ENCODE measurements around the gene ANO9. TPM values are rescaled to one million over a fixed set of nuclear protein-coding genes. Genes with fewer than 3 reads are reported as not detected.

Gene ANO9
- total and polyA plus RNA-seq, 2 experiments from 2014 or later = not detected

GRCh38 chr11:446891-447290 is 5.1 kb upstream of the ANO9 start:
- in situ Hi-C loops (cut with MboI) = no loop called here
- Histone ChIP-seq H3K4me2 (ENCODE audit: unreplicated experiment) (no peak overlapping the region), H3K9me3 (ENCODE audit: low read depth) (no peaks in the 10 kb centered on the region), H3K4me3 (no peak overlapping the region), H3K4me1 (ENCODE audit: insufficient read depth) (peaks cover 21% of the 10 kb centered on the region), H3K9me2 (ENCODE audit: insufficient read depth) (no peaks in the 10 kb centered on the region), H2AFZ (no peak overlapping the region), H3K36me3 (ENCODE audit: low read depth) (no peaks in the 10 kb centered on the region), H3K9ac (no peak overlapping the region), H4K20me1 (ENCODE audit: insufficient read depth) (no peaks in the 10 kb centered on the region), H3K27ac (no peak overlapping the region), H3K79me2 (ENCODE audit: insufficient read depth) (peaks cover 27% of the 10 kb centered on the region), H3K27me3 (replicated peaks; ENCODE audit: insufficient read depth) (0 out of 2 replicates have a peak, but pooled peaks cover 2% of the 10 kb centered on the region), H3F3A (ENCODE audit: insufficient read depth) (peaks cover 20% of the 10 kb centered on the region; the same call in 1 of the 2 replicates)
- WGBS, 2 experiments (ENCODE audit: low coverage in 1 of 2, low lambda C conversion rate in 2 of 2, missing lambda C conversion rate in 2 of 2) = 89 to 91% methylated on average over 7 of the region's 7 CpGs
- no peak for DNase-seq
- TF ChIP-seq EZH2 (IDR thresholded peaks at IDR 0.05; ENCODE audit: insufficient read depth, poor library complexity, severe bottlenecking) = no peak
- TF ChIP-seq EZH2phosphoT487 (IDR thresholded peaks at IDR 0.05; ENCODE audit: insufficient read depth, low read depth) = no peak

GRCh38 chr11:445765-446588 is 4.2 kb upstream of the ANO9 start:
- DNase-seq = no peak
- Histone ChIP-seq H4K20me1 (ENCODE audit: insufficient read depth) (no peaks in the 10 kb centered on the region), H2AFZ (no peak overlapping the region), H3K27ac (no peak overlapping the region), H3K36me3 (ENCODE audit: low read depth) (no peaks in the 10 kb centered on the region), H3K4me2 (ENCODE audit: unreplicated experiment) (no peak overlapping the region), H3K27me3 (replicated peaks; ENCODE audit: insufficient read depth) (0 out of 2 replicates have a peak, but pooled peaks cover 2% of the 10 kb centered on the region), H3K4me1 (ENCODE audit: insufficient read depth) (peaks cover 17% of the 10 kb centered on the region), H3K9me3 (ENCODE audit: low read depth) (no peaks in the 10 kb centered on the region), H3K9me2 (ENCODE audit: insufficient read depth) (no peaks in the 10 kb centered on the region), H3F3A (ENCODE audit: insufficient read depth) (peaks cover 20% of the 10 kb centered on the region; the same call in 1 of the 2 replicates), H3K79me2 (ENCODE audit: insufficient read depth) (peaks cover 18% of the 10 kb centered on the region), H3K4me3 (no peak overlapping the region), H3K9ac (no peak overlapping the region)
- WGBS, 2 experiments (ENCODE audit: low coverage in 1 of 2, low lambda C conversion rate in 2 of 2, missing lambda C conversion rate in 2 of 2) = 65% methylated on average over 19 to 20 of the region's 20 CpGs
- in situ Hi-C loops (cut with MboI) = no loop called here
- TF ChIP-seq EZH2 (IDR thresholded peaks at IDR 0.05; ENCODE audit: insufficient read depth, poor library complexity, severe bottlenecking) = no peak
- no peak for TF ChIP-seq EZH2phosphoT487 (IDR thresholded peaks at IDR 0.05; ENCODE audit: insufficient read depth, low read depth)

- no peaks in the 10 kb centered on the region for H3K9me2 ChIP-seq (ENCODE audit: insufficient read depth)
- no peaks in the 10 kb centered on the region for H3K9me3 ChIP-seq (ENCODE audit: low read depth)
- H3F3A ChIP-seq (ENCODE audit: insufficient read depth) = peaks cover 20% of the 10 kb centered on the region; the same call in 1 of the 2 replicates
- peak overlapping the region; percentile 83 for H2AFZ ChIP-seq
- peaks cover 17% of the 10 kb centered on the region for H3K4me1 ChIP-seq (ENCODE audit: insufficient read depth)
- TF ChIP-seq EZH2 (IDR thresholded peaks at IDR 0.05; ENCODE audit: insufficient read depth, poor library complexity, severe bottlenecking) (no peak), EZH2phosphoT487 (IDR thresholded peaks at IDR 0.05; ENCODE audit: insufficient read depth, low read depth) (no peak)
- DNase-seq = peak; percentile 77
- 0 out of 2 replicates have a peak overlapping the region, but pooled peaks have one; percentile 27 for H3K27ac ChIP-seq
- no peaks in the 10 kb centered on the region for H3K36me3 ChIP-seq (ENCODE audit: low read depth)
- peaks cover 2% of the 10 kb centered on the region; the same call in 1 of the 2 replicates for H3K27me3 ChIP-seq (replicated peaks; ENCODE audit: insufficient read depth)
- peak overlapping the region; percentile 60 for H3K4me3 ChIP-seq
- in situ Hi-C loops (cut with MboI) = no loop called here
- peak overlapping the region; percentile 82 for H3K4me2 ChIP-seq (ENCODE audit: unreplicated experiment)
- no peaks in the 10 kb centered on the region for H4K20me1 ChIP-seq (ENCODE audit: insufficient read depth)
- WGBS, 2 experiments (ENCODE audit: low coverage in 1 of 2, low lambda C conversion rate in 2 of 2, missing lambda C conversion rate in 2 of 2) = 11 to 13% methylated on average over 12 of the region's 12 CpGs
- H3K9ac ChIP-seq = peak overlapping the region; percentile 65
- peaks cover 9% of the 10 kb centered on the region for H3K79me2 ChIP-seq (ENCODE audit: insufficient read depth)
These were observed 2.8 kb upstream of the ANO9 start for GRCh38 chr11:444396-445144.

GRCh38 chr11:443542-444199 is 1.9 kb upstream of the ANO9 start:
- Histone ChIP-seq H3K9ac (peak overlapping the region; percentile 65; the same call in 1 of the 2 replicates), H3K79me2 (ENCODE audit: insufficient read depth) (peaks cover under 1% of the 10 kb centered on the region; the same call in 1 of the 2 replicates), H3K9me2 (ENCODE audit: insufficient read depth) (no peaks in the 10 kb centered on the region), H3K9me3 (ENCODE audit: low read depth) (no peaks in the 10 kb centered on the region), H3K27me3 (replicated peaks; ENCODE audit: insufficient read depth) (peaks cover 2% of the 10 kb centered on the region; the same call in 1 of the 2 replicates), H3F3A (ENCODE audit: insufficient read depth) (peaks cover 12% of the 10 kb centered on the region; the same call in 1 of the 2 replicates), H2AFZ (peak overlapping the region; percentile 83), H3K27ac (no peak overlapping the region), H4K20me1 (ENCODE audit: insufficient read depth) (no peaks in the 10 kb centered on the region), H3K4me2 (ENCODE audit: unreplicated experiment) (peak overlapping the region; percentile 82), H3K4me1 (ENCODE audit: insufficient read depth) (peaks cover 12% of the 10 kb centered on the region), H3K36me3 (ENCODE audit: low read depth) (no peaks in the 10 kb centered on the region), H3K4me3 (no peak overlapping the region)
- TF ChIP-seq EZH2phosphoT487 (IDR thresholded peaks at IDR 0.05; ENCODE audit: insufficient read depth, low read depth) = no peak
- TF ChIP-seq EZH2 (IDR thresholded peaks at IDR 0.05; ENCODE audit: insufficient read depth, poor library complexity, severe bottlenecking) = no peak
- peak; percentile 76 for DNase-seq
- in situ Hi-C loops (cut with MboI) = no loop called here
- 34 to 38% methylated on average over 16 of the region's 16 CpGs for WGBS, 2 experiments (ENCODE audit: low coverage in 1 of 2, low lambda C conversion rate in 2 of 2, missing lambda C conversion rate in 2 of 2)
